ENCODE measurements around the gene HMGCL. TPM values are rescaled to one million over a fixed set of nuclear protein-coding genes. Genes with fewer than 3 reads are reported as not detected.
"Not testable (repeated sequence)": the region's sequence is repeated elsewhere in the genome, so short reads cannot be mapped to it uniquely, and the experiment has no call there.

Gene HMGCL
- total RNA-seq, 1 donor, result 39.8 TPM

- Histone ChIP-seq H3K27ac (ENCODE audit: low read depth, low read length) (no peak overlapping the region), H3K4me3 (ENCODE audit: insufficient read depth, low read length) (no peak overlapping the region), H2AFZ (ENCODE audit: low read length) (no peak overlapping the region), H4K20me1 (ENCODE audit: insufficient read depth, low read length) (no peaks in the 10 kb centered on the region), H3K9me3 (ENCODE audit: low read depth, low read length) (no peaks in the 10 kb centered on the region), H3K36me3 (ENCODE audit: insufficient read depth, low read length) (no peaks in the 10 kb centered on the region), H3K27me3 (ENCODE audit: insufficient read depth, low read length) (peaks cover 6% of the 10 kb centered on the region), H3K79me2 (ENCODE audit: insufficient read depth, low read length) (no peaks in the 10 kb centered on the region), H3K4me1 (ENCODE audit: insufficient read depth, low read length) (peaks cover 8% of the 10 kb centered on the region), H3K4me2 (ENCODE audit: insufficient read depth, low read length) (no peak overlapping the region)
- DNase-seq (ENCODE audit: insufficient read length, low spot score, missing footprints), result no peak
- no peak for TF ChIP-seq CTCF (IDR thresholded peaks at IDR 0.05; ENCODE audit: extremely low read depth, low read depth, low read length)
Measured at GRCh38 chr1:23836037-23836436, 10.8 kb upstream of the HMGCL start.

- DNase-seq (ENCODE audit: insufficient read length, low spot score, missing footprints); H3K9me3 ChIP-seq (ENCODE audit: low read depth, low read length); H3K79me2 ChIP-seq (ENCODE audit: insufficient read depth, low read length); H3K27me3 ChIP-seq (ENCODE audit: insufficient read depth, low read length); H3K36me3 ChIP-seq (ENCODE audit: insufficient read depth, low read length); H3K4me2 ChIP-seq (ENCODE audit: insufficient read depth, low read length); H3K27ac ChIP-seq (ENCODE audit: low read depth, low read length); H3K4me3 ChIP-seq (ENCODE audit: insufficient read depth, low read length); H3K4me1 ChIP-seq (ENCODE audit: insufficient read depth, low read length); H2AFZ ChIP-seq (ENCODE audit: low read length); H4K20me1 ChIP-seq (ENCODE audit: insufficient read depth, low read length): not testable (repeated sequence)
Measured at GRCh38 chr1:23834156-23834555, 8.9 kb upstream of the HMGCL start.

GRCh38 chr1:23827717-23828116 is 2.5 kb upstream of the HMGCL start:
- H3K4me1 ChIP-seq (ENCODE audit: insufficient read depth, low read length), result peaks cover 4% of the 10 kb centered on the region
- no peaks in the 10 kb centered on the region for H3K27me3 ChIP-seq (ENCODE audit: insufficient read depth, low read length)
- H3K79me2 ChIP-seq (ENCODE audit: insufficient read depth, low read length), result peaks cover 19% of the 10 kb centered on the region
- H3K27ac ChIP-seq (ENCODE audit: low read depth, low read length), result no peak overlapping the region
- H3K4me2 ChIP-seq (ENCODE audit: insufficient read depth, low read length), result no peak overlapping the region
- no peaks in the 10 kb centered on the region for H3K9me3 ChIP-seq (ENCODE audit: low read depth, low read length)
- H4K20me1 ChIP-seq (ENCODE audit: insufficient read depth, low read length), result no peaks in the 10 kb centered on the region
- no peak for TF ChIP-seq CTCF (IDR thresholded peaks at IDR 0.05; ENCODE audit: extremely low read depth, low read depth, low read length)
- H2AFZ ChIP-seq (ENCODE audit: low read length), result no peak overlapping the region
- no peak overlapping the region for H3K4me3 ChIP-seq (ENCODE audit: insufficient read depth, low read length)
- DNase-seq (ENCODE audit: insufficient read length, low spot score, missing footprints), result no peak
- H3K36me3 ChIP-seq (ENCODE audit: insufficient read depth, low read length), result no peaks in the 10 kb centered on the region

- peaks cover 23% of the 10 kb centered on the region for H3K79me2 ChIP-seq (ENCODE audit: insufficient read depth, low read length)
- H3K4me2 ChIP-seq (ENCODE audit: insufficient read depth, low read length); H4K20me1 ChIP-seq (ENCODE audit: insufficient read depth, low read length); DNase-seq (ENCODE audit: insufficient read length, low spot score, missing footprints); H3K36me3 ChIP-seq (ENCODE audit: insufficient read depth, low read length); H3K4me3 ChIP-seq (ENCODE audit: insufficient read depth, low read length); H3K4me1 ChIP-seq (ENCODE audit: insufficient read depth, low read length); H2AFZ ChIP-seq (ENCODE audit: low read length); H3K27me3 ChIP-seq (ENCODE audit: insufficient read depth, low read length); H3K27ac ChIP-seq (ENCODE audit: low read depth, low read length); H3K9me3 ChIP-seq (ENCODE audit: low read depth, low read length): not testable (repeated sequence)
Measured at GRCh38 chr1:23826590-23826989, 1.4 kb upstream of the HMGCL start.

- H3K4me3 ChIP-seq (ENCODE audit: insufficient read depth, low read length), result peak overlapping the region; percentile 99
- peak overlapping the region; percentile 95 for H3K4me2 ChIP-seq (ENCODE audit: insufficient read depth, low read length)
- H3K27me3 ChIP-seq (ENCODE audit: insufficient read depth, low read length), result no peaks in the 10 kb centered on the region
- DNase-seq (ENCODE audit: insufficient read length, low spot score, missing footprints), result no peak
- no peak for TF ChIP-seq CTCF (IDR thresholded peaks at IDR 0.05; ENCODE audit: extremely low read depth, low read depth, low read length)
- H3K4me1 ChIP-seq (ENCODE audit: insufficient read depth, low read length), result peaks cover 4% of the 10 kb centered on the region
- peak overlapping the region; percentile 98 for H3K27ac ChIP-seq (ENCODE audit: low read depth, low read length)
- peak overlapping the region; percentile 82 for H2AFZ ChIP-seq (ENCODE audit: low read length)
- H3K79me2 ChIP-seq (ENCODE audit: insufficient read depth, low read length), result peaks cover 23% of the 10 kb centered on the region
- no peaks in the 10 kb centered on the region for H3K9me3 ChIP-seq (ENCODE audit: low read depth, low read length)
- H3K36me3 ChIP-seq (ENCODE audit: insufficient read depth, low read length), result no peaks in the 10 kb centered on the region
- H4K20me1 ChIP-seq (ENCODE audit: insufficient read depth, low read length), result no peaks in the 10 kb centered on the region
Measured at GRCh38 chr1:23825762-23826522, 713 bp upstream of the HMGCL start.

All from osteoblast (primary cell).